AG08395 (cell line): Measurements from ENCODE around the gene KCNIP3.

Experiments
- DNase-seq: peaks from one replicate; pipeline ENCODE4 v3.0.0; 2012; ENCODE audit warnings: mixed read lengths, low spot score

Gene KCNIP3

DNA sequence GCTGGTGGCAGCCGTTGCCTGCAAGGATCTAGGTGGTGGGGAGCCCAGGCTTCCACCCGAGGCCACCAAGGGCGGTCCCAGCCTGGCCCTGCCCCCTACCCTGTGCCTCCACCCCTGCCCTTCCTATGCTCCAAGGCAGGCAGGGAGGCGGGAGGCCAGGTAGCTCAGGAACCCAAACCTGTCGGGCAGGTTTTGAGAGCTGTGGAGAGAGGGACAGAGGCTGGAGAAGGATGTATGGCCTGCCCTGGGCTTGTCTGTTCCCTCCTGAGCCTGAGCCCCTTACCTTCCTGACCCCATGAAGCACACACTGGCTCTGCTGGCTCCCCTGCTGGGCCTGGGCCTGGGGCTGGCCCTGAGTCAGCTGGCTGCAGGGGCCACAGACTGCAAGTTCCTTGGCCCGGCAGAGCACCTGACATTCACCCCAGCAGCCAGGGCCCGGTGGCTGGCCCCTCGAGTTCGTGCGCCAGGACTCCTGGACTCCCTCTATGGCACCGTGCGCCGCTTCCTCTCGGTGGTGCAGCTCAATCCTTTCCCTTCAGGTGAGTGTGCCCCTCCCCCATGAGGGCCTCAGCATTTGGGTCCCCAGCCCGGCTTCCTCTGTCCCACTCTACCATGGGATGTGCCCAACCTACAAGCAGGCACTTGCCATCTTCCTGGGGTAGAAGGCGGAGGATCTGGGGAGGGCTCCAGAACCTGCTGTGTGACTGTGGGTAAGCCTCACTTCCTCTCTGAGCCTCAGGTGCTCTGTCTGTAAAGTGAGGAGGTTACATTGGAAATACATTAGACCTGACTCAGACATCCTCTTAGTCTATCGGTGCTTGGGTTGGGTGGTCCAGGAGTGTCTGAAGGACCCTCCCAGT lies 22.6 kb upstream of the KCNIP3 start, which contains the start of gene PROM2:
PROM2 (plus strand) TSS at position 159 of the 860 bp plus-strand sequence; CDS start at position 296, 137 bp downstream.
- no peak for DNase-seq

DNA sequence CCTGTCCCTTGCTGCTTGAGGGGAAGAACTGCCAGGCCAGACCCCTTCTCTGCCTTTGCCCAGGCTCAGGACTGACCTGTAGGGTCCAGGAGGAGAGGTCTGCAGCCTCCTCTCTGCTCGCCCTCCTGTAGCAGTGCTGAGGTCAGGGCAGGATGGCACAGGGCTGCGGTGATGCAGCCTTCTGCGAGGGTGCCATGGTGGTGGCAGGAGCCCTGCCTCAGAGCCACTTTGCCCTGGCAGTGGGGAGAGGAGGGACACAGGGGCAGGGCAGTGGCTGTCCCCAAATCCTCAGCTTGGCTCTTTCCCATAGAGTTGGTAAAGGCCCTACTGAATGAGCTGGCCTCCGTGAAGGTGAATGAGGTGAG lies 22.0 kb upstream of the KCNIP3 start:
- no peak for DNase-seq

DNA sequence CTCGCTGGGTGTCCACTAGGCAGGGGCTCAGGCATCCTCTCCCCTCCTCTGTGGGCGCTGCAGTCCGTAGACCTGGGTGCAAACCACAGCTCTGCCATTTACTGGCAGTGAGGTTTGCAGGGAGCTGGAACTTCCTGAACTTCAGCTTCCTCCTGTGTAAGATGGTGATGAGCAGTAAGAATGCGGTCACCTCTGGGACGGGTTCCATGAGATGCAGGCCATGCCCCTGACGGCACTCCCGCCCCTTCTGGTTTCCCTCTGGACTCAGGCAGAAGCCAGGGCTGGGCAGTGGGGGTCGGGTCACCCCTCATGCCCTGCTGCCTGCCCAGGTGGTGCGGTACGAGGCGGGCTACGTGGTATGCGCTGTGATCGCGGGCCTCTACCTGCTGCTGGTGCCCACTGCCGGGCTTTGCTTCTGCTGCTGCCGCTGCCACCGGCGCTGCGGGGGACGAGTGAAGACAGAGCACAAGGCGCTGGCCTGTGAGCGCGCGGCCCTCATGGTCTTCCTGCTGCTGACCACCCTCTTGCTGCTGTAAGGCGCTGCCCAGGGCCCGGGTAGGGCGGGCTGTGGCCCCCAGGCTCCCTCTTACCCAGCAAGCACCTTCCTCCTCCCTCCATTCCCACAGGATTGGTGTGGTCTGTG lies 21.4 kb upstream of the KCNIP3 start:
- no peak for DNase-seq

DNA sequence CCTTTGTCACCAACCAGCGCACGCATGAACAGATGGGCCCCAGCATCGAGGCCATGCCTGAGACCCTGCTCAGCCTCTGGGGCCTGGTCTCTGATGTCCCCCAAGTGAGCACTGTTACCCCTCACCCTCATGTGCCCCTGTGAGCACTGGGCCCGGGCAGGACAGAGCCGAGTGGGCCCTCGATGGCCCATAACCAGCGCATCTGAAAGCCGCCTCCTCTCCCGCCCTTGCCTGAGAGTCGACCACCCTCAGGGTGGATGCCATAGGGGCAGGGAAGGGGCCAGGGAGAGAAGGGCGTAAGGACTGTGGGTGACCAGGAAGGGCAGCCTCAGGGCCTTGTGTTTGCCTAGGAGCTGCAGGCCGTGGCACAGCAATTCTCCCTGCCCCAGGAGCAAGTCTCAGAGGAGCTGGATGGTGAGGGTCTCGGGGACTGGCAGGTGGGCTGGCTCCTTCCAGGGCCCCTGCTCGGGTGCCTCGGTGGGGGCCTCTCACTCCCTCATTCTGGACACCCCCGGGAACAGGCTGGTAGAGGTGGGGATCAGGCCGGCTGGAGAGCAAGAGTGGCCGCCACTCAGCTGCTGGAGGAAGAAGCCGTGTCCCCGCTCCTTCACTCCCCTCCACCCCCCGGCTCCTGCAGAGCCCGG lies 20.8 kb upstream of the KCNIP3 start:
- no peak for DNase-seq

DNA sequence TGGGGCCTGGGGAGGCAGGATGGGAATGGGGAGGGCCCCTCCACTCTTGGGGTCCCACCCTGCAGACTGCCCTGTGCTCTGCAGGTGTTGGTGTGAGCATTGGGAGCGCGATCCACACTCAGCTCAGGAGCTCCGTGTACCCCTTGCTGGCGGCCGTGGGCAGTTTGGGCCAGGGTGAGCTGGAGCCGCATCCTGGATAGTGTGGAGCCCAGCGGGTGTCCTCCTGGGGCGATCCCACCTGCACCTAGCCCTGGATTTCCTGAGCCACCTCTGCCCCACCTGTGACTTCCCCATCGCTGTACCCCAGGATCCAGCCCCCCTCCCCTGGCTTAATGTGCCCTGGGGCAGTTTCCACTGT lies 20.3 kb upstream of the KCNIP3 start:
- DNase-seq: no peak

DNA sequence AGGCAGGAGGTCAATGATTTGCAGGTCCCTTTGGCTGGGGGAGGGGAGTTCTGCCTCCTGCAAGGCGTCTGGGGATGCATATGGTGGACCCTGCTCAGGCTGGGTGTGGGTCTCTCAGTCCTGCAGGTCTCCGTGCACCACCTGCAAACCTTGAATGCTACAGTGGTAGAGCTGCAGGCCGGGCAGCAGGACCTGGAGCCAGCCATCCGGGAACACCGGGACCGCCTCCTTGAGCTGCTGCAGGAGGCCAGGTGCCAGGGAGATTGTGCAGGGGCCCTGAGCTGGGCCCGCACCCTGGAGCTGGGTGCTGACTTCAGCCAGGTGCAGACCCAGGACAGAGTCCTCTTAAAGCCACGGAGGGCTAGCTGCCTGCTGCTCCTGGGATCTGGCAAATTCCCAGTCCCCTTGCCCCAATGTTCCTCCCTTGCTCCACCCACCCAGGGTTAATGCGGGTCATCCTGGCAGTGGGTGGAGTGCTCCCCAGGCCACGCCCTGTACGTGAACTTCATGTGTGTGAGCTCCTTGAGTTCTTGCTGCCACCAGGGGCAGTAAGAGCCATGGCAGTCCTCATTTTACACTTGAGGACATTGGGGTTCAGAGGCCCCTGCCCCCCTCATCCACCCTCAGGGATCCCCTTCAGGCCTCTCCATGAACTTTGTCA lies 19.8 kb upstream of the KCNIP3 start:
- DNase-seq: no peak

DNA sequence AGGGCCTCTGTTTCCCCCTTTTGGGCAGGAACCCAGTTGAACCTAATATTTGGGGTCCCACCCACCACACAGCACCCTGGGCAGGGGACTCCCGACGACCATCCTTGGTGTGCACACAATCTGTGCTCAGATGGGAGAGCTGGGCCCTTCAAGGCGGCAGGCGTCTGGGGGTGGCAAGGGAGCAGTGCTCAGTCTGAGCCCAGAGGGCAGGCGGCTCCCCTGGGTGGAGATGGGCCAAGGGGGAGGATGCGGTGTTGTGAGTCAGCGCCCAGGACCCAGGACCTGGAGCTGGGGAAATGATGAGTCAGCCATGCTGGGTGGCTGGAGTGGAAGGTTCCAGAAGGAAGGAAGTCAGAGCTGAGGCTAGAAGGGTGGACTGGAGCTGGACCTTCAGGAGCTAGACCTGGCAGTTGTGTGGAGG lies 19.1 kb upstream of the KCNIP3 start:
- peak; percentile 84 for DNase-seq

DNA sequence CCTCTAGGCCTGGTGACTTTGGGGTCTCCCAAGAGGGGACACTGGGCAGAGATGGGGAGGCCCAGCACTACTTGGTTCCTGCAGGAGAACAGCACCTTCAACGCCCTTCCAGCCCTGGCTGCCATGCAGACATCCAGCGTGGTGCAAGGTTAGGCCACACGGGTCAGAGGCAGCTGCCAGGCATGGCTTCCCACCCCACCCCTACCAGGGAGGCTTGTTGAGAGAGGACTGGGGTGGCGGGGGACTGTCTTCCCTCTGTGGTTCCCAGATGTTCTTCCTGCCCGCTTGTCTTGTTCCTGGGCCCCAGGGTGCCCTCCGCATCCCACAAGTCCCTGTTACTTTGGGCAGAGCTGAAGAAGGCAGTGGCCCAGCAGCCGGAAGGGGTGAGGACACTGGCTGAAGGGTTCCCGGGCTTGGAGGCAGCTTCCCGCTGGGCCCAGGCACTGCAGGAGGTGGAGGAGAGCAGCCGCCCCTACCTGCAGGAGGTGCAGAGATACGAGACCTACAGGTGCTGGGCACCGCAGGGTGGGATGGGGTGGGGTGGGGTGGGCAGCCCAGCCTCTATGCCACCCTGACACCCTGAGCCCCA lies 18.4 kb upstream of the KCNIP3 start:
- DNase-seq: no peak

DNA sequence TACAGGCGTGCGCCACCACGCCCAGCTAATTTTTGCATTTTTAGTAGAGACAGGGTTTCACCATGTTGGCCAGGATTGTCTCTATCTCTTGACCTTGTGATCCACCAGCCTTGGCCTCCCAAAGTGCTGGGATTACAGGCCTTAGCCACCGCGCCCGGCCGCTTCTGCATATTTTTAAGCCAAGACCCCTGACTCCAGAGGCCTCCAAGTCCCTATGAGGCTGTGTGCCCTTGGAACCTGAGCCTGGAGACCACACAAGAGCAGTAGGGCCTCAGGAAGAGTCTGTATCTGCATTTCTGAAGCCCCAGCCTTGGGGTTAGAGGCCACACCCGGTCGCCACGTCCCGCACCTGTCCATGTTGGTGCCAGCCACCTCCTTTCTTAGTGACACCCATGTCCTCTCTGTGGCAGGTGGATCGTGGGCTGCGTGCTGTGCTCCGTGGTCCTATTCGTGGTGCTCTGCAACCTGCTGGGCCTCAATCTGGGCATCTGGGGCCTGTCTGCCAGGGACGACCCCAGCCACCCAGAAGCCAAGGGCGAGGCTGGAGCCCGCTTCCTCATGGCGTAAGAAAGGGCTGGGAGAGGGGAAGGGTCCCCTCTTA lies 17.6 kb upstream of the KCNIP3 start:
- DNase-seq: no peak

DNA sequence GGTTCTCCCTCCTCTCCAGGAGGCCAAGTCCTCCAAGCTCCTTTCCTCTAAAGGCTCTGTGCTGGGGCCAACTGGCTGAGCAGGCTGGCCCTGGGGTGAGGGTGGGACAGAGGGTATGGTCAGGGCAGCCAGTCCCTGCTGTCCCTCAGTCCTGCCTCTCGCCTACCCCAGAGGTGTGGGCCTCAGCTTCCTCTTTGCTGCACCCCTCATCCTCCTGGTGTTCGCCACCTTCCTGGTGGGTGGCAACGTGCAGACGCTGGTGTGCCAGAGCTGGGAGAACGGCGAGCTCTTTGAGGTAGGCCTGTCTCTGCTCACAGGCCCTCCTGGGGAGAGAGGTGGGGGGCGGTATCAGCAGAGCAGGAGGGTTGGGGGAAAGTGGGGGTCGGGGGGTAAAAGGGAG lies 16.1 kb upstream of the KCNIP3 start:
- no peak for DNase-seq

DNA sequence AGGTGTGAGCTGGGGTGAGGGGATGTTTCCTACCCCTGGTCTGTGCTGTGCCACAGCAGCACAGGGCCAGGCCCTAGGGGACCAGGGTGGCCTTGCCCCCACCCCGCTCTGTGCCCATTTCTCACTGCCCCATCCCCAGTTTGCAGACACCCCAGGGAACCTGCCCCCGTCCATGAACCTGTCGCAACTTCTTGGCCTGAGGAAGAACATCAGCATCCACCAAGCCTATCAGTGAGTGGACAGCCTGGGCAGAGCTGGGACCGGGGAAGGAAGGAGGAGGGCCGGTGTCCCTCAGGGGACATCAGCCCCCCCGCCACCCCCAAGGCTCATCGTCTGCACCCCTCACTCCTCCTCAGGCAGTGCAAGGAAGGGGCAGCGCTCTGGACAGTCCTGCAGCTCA lies 15.4 kb upstream of the KCNIP3 start:
- no peak for DNase-seq

DNA sequence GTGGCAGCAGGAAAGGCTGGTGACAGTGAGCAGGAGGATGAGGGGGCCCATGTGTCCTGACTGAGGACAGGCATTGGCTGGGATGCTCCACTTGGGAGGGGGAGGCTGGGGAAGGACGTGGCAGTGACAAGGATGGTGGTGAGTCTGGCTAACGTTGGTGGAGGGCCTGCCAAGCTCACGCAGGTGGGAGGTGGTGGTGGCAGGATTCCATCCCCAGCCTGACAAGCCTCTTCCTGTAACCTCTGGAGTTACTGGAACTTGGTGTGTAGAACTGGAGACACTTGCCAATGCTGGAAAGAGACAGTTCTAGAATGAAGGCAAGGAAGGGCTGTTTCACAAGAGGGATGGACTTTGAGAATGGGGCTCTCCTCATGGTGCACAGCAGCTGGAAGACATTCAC lies 14.7 kb upstream of the KCNIP3 start:
- no peak for DNase-seq

DNA sequence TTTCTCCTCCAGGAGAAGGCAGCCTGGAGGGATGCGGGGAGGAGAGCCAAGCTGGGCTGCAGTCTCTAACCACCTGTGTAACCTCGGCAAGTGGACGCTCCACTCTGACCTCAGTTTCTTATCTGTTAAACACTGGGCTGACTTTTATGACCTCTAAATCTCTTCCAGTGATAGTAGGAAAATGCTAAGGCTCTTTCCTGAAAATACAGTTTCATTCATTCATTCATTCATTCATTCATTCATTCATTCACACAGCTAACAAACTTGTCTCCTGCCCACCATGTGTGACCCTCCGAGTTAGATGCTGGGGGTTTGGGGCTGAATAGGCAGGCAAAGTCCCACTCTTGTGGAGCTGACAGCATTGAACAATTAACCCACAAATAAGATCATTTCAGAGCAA lies 13.6 kb upstream of the KCNIP3 start:
- no peak for DNase-seq

DNA sequence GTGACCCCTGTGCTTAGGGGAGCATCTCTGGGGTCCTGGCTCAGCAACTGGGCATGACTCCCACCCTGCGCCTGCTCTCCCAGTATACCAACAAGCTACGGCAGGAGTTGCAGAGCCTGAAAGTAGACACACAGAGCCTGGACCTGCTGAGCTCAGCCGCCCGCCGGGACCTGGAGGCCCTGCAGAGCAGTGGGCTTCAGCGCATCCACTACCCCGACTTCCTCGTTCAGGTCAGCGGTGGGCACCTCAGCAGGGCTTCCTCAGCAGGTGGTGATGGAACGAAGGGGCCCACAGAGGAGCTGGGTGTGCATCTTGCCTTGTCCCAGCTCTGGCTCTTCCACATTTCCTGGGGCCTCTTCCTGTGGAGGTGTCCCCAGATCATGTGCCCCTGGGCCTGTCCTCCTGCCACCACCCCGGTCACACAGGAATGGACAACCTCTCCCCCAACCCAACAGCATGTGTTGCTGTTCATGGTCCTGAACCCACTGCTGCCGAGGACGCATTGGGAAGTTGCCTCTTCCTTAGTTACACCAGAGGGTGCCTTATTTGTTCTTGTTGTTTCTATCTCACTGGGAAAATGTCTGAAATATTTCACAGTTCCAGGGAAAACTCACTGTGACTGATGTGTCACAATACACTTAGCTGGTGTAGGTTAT lies 12.1 kb upstream of the KCNIP3 start:
- DNase-seq: no peak

DNA sequence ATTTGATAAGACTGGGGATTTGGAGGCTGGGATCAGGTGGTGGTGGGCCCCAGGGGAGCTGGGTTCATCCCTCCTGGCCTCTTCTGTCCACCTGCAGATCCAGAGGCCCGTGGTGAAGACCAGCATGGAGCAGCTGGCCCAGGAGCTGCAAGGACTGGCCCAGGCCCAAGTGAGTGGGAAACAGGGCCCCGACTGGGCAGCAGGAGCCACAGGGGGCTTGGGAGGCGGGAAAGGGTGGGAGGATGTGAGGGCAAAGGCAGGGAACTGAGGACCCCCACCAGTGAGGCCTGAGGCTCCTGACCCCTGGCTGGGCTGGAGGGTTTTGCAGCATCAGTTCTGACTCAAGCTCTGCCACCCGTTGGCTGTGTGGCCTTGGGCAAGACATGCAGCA lies 11.6 kb upstream of the KCNIP3 start:
- DNase-seq: no peak

DNA sequence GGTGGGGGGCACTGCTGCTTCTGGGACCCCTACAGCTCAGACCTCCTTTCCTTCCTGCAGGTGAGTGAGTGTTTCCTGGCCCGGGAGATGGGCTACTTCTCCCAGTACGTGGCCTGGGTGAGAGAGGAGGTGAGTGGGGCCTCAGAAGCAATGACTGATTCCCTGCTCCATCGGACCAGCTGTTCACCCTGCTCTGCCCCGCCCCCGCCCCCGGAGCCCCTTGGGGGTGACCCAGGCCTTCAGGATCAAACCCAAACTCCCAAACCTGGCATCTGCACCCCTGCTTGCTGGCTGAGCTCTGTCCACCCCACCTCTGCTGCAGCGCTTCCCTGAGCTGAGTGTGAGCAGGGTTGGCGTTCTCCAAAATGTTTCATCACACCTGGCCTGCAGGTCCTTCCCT lies 9.8 kb upstream of the KCNIP3 start:
- DNase-seq: no peak

DNA sequence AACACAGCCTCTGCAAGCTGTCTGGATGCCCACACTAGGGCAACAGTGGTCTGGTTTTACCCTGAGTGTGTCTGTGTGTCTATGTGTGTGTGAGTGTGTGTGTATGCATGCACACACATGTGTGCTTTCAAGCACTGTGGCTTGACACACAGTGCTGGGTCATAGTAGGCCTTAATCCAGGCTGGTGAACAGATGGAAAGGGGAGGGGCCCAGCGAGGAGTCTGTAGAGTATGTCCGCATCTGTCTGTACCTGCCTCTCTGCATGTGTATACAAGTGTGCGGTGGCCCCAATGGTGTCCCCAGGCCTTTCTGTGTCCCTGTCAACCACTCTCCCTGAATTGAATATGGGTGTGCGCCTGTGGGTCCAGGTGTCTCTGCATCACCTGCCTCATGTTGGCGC lies 9.3 kb upstream of the KCNIP3 start:
- no peak for DNase-seq

DNA sequence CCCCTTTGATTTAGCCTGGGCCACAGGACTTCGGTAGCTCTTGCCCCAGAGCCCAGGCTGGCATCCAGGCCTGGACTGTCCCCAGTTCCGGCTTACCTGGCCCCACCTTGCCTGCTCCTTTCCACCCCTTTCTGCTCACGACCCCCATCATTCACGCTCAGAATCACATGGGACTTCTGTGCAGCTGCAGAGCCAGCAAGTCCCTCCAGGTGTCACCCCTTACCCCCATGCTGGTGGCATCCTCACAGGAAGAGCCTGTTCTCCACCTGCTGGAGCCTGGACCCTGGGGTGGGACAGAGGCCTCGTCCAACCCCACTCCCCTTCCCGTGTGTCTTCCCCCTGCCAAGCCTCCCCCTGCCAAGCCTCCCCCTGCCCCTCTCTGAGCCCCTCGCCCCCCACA lies 7.9 kb upstream of the KCNIP3 start:
- DNase-seq: no peak

DNA sequence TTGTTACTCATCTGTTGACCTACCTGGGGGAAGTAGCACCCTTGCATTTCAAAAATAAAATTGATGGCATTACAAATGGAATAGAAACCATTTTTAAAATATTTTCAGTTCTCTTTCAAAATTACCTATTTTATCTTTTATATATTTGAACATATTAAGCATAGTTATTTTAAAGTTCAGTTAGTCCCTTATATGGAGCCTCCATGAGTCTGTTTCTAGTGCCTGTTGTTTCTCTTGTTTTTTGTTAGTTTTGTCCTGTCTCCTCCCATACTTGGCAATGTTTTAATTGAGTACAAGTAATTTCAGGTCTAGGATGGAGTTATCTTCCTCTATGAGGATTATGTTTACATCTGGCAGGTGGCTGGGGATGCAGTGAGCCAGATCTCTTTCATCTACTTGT lies 5.9 kb upstream of the KCNIP3 start:
- DNase-seq: no peak

DNA sequence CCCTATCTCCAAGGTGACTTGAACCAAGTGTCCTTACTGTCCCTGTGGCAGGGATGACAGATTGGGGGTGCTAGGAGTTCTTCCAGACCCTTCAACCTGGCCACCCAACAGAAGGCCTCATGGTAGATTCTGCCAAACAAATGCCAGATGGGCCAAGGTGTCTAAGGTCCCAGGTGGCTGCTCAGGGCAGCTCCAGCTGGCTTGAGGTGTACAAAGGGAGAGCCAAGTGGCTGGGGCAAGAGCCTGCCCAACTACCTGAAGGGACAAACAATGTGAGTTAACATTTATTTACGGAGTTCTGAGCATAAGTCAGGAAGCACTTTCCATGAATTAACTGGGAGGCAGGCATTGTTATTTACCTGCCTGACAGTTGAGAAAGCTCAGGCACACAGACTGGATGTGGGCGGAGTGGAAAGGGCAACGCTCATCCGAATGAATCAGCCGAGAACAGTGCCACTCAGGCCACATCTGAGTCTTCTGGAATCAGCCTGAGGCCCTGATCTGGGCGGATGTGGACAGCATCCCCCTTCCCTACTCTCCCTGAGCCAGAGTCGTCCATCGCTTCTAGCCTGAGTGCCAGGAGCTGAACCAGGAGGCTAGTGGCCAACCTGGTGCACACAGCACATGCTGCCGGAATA lies 4.4 kb upstream of the KCNIP3 start:
- no peak for DNase-seq
